Fibroblast of the aortic adventitia (primary cell): ENCODE results near the gene TMTC2. TPM values are rescaled to one million over a fixed set of nuclear protein-coding genes. Genes with fewer than 3 reads are reported as not detected.

ENCODE experiments used
- DNase-seq: peaks from one replicate; pipeline ENCODE4 v3.0.0-alpha.2; 2010; ENCODE audit warnings: low read depth
- H3K4me3 ChIP-seq: 2 replicates; pipeline ENCODE4 v1.5.1; 2011; ENCODE audit warnings: low read depth, mild to moderate bottlenecking, control low read depth, low read length, moderate library complexity
- total RNA-seq: library from RNA; depleted of rRNA; stranded (reverse); fragments of >200 nt; gene quantifications from 2 replicates; pipeline ENCODE4 v1.2.3, GENCODE V29; 2012; ENCODE audit warnings: low replicate concordance
- TF ChIP-seq, protein P1 (sequence below): IDR thresholded peaks from 2 replicates; pipeline ENCODE4 v1.5.1; 2011; ENCODE audit warnings: mild to moderate bottlenecking, low read length, control low read depth, inconsistent platforms; ENCODE audit not compliant: insufficient read depth

Gene TMTC2
- total RNA-seq, 1 donor: 21.1 TPM

DNA sequence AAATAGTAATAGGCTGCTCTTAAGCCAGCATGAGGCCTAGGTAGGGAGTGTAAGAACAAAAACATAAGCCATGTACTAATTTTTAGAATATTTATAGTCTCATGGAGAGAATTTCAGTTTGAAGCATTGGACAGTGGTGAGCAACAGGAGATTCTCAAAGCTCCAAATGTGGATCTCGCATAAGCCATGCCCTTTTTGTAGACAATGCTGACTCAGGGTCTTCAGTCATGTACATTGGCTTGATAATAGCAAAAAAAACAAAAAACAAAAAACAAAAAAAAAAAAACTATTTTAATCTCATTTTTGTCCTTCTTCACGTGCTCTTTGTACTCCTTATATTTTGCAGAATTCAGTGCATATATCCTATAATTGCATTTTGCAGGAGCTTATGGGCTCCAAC lies 402.9 kb downstream of the TMTC2 start:
- no peak for DNase-seq
- TF ChIP-seq, protein P1, sequence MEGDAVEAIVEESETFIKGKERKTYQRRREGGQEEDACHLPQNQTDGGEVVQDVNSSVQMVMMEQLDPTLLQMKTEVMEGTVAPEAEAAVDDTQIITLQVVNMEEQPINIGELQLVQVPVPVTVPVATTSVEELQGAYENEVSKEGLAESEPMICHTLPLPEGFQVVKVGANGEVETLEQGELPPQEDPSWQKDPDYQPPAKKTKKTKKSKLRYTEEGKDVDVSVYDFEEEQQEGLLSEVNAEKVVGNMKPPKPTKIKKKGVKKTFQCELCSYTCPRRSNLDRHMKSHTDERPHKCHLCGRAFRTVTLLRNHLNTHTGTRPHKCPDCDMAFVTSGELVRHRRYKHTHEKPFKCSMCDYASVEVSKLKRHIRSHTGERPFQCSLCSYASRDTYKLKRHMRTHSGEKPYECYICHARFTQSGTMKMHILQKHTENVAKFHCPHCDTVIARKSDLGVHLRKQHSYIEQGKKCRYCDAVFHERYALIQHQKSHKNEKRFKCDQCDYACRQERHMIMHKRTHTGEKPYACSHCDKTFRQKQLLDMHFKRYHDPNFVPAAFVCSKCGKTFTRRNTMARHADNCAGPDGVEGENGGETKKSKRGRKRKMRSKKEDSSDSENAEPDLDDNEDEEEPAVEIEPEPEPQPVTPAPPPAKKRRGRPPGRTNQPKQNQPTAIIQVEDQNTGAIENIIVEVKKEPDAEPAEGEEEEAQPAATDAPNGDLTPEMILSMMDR: no peak
- no peak overlapping the region for H3K4me3 ChIP-seq

DNA sequence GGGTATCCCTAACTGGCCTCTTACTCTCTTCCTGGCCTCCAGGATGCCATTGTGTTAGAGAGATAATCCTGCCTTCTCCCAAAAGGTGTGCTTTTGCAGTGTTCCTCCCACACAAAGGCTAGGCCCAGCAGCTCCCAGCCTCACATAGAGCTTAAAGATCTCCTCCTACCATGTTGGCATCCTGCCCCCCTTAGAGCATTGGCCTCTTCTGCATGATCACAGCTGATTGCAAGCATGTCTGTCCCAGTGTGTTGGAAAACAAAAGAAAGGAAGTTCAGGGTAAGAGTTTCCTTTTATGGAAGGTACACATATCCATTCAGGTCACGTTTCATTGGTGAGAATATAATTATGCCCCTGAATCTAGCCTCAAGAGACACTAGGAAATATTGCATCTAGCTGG lies 405.4 kb downstream of the TMTC2 start:
- TF ChIP-seq, protein P1: no peak
- no peak overlapping the region for H3K4me3 ChIP-seq
- DNase-seq: no peak

DNA sequence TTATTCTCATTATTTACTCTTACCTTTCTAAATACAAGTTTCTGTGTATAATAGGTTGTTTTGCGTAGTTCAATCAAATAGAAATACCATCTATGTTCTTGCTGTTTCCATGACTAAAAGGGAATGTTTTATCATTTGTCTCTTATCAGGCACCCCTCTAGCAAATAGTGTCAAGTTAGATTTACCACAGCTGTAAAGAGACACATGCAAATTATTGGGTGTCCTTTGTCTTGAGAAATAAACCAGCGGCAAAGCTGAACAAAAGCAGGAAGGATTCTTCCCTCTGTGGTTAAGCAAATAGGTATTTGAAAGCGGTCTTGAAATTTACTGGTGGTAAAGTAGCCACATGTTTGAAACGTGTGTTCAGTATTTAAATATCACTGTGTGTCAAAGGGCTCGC lies 405.9 kb downstream of the TMTC2 start:
- DNase-seq: no peak
- no peak overlapping the region for H3K4me3 ChIP-seq
- TF ChIP-seq, protein P1: no peak

DNA sequence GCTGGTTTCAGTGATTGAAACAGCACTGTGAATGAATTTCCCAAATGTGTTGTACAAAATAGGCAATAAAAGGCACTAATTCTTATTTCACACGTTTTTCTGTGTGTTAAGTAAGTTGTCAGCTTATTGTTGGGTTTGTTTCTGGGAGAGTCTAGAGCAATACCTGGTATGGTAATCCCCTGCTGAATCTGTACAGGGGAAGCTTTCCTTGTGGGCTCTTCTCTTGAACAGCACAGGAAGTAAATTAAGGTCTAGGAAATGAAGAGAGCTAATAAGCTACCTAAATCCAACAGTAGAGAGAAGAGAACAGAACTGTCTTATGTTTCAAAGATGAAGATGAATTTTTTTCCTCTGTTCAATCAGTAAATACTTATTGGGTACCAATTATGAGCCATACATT lies 406.7 kb downstream of the TMTC2 start:
- TF ChIP-seq, protein P1: no peak
- DNase-seq: no peak
- H3K4me3 ChIP-seq: no peak overlapping the region

DNA sequence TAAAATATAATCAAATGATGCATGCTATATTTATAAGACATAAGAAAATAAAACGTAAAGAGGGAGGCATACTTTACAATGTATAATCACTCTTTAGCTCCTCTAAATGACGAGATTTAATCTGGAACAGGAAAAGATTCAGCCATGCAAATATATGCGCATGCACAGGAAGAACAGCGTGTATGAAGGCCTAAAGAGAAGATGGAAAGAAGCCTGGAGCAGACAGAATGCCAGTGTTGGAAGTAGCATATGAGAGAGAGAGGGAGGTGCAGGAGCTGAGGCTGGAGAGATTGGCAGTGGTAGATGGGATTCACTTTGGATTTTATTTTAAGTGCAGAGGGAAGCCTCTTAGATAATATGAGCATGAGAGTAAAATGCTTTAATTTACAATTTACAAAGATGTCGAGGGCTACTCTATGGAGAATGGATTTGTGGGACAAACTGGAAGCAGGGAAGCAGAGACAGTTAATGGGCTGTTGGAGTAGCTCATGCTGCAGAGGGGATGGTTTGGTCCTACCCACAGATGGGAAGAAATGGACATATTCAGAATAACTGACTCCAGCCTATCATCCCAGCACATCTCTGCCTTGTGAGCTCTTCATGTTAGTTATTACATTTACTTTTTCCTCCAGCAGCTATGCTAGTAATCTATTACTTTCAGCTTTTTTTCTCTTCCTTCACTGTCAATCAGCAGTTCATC lies 411.1 kb downstream of the TMTC2 start:
- no peak for DNase-seq
- H3K4me3 ChIP-seq: no peak overlapping the region
- TF ChIP-seq, protein P1: no peak

DNA sequence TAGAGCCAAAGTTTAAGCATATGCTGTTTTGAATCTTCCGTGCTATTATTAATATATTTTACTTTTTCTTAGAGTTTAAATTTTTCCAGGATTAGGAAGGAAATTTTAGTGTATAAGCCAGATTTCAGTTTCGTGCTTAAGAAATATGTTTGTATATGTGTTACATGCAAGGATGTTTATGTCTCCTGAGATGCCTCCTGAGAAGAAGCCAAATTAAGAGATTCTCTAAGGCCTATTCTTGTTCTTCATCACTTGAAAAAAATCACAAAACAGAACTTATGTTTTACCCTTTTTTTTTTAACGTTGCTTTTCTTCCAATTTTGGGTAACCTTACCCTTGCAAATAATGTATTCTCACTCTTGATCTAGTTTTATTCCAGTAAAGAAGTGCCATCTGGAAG lies 412.7 kb downstream of the TMTC2 start:
- DNase-seq: no peak
- H3K4me3 ChIP-seq: no peak overlapping the region
- TF ChIP-seq, protein P1: no peak

DNA sequence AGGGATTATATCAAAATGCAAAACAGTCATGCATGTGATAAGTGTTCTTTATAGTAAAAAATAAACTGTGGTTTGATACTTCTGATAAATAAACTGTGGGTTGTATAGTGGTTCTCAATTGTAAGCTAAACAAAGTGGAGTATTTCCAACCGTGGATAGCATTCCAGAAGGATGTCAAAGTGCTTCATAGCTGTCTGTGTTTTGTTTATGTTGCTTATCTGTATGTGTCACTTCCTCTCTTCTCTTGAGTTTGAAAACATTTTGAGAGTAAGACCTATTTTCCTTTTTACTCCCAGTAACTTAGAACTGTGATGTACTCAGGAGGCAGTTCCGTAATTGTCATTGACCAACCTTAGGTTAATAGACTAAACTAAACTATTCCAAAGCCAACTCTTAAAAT lies 415.8 kb downstream of the TMTC2 start:
- TF ChIP-seq, protein P1: no peak
- DNase-seq: peak; percentile 30
- H3K4me3 ChIP-seq: no peak overlapping the region
